ENCODE results near the gene FSD1L.
"Not testable (repeated sequence)": the region's sequence is repeated elsewhere in the genome, so short reads cannot be mapped to it uniquely, and the experiment has no call there.

Gene FSD1L

DNA sequence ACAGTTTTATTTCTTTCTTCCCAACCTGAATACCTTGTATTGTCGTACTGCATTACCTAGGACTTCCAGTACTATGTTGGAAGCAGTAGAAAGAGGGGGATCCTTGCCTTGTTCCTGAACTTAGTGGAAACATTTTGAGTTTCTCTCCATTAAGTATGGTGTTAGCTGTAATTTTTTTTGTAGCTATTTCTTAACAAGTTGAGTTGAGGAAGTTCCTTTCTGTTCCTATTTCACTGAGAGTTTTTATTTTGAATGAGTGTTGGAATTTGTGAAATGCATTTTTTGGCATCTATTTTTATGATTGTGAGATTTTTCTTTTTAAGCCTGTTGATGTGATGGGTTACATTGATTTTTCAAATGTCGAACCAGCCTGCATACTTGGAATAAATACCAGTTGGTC is 49.0 kb downstream of the FSD1L start:
- no peak for DNase-seq

DNA sequence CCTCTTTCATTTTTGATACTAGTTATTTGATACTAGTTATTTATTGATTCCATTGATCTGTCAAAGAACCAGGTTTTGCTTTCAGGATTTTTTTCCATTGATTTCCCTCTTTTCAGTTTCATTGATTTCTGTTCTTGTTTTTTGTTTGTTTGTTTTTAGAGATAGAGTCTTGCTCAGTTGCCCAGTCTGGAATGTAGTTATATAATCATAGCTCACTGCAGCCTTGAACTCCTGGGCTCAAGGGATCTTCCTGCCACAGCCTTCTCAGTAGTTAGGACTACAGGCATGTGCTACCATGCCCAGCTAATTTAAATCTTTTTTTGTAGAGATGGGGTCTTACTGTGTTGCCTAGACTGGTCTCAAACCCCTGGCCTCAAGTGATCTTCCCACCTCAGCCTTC is 49.9 kb downstream of the FSD1L start:
- DNase-seq: no peak

DNA sequence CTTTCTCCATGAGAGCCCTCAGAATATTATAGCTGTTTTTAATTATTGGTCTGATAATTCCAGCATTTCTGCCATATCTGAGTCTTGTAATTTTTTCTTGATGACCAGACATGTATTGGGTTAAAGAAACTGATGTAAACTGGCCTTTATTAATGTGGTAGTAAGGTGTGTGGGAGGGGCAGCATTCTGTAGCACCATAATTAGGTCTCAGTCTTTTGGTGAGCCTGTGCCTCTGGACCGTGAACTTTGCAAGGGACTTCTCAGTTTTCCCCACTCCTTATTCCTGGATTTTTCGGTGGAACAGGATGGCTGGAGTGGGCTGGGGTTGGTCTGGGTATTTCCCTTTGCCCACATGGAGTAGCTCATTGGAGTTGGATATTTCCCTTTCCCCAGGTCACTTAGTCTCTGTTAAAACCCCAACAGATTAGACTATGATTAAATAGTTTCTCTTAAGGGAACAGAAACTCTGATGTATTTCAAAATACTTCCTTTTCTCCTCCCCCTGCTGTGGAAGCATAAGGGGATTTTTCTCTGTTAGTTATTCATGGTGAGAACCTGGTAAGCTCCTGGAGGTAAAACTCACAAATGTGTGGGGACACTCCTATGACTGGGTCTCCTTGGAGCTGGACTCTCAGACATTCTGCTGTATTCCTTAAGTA is 52.4 kb downstream of the FSD1L start:
- no peak for DNase-seq

DNA sequence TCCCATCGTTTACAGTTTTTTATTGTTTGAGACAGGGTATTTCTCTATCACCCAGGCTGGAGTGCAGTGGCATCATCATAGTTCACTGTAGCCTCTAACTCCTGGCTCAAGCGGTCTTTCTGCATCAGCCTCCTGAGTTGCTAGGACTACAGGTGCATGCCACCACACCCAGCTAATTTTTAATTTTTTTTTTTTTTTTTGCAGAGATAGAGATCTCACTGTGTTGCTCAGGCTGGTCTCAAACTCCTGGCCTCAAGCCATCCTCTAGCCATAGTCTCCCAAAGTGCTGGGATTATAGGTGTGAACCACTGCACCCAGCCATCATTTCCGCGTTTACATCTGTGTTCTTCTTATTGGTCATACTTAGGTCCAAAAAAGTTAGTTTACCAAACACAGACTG is 53.6 kb downstream of the FSD1L start:
- DNase-seq: no peak

DNA sequence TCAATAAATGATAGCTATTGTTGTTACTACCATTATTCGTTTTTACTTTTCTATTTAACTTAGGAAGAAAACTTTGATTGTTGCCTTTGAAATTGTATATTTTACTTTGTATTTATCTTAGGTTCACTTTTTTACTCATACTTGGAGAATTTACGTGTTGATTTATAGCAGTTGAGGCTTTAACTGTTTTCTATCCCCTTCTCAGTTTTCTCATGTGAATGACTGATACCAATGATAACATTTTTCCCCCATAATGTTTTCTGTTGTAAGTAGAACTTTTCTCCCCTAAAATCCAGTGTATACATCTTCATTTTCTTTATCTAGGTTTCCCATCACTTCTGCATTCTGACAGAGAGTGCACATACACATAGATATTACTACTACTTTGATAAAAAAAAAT is 54.4 kb downstream of the FSD1L start:
- DNase-seq: no peak

DNA sequence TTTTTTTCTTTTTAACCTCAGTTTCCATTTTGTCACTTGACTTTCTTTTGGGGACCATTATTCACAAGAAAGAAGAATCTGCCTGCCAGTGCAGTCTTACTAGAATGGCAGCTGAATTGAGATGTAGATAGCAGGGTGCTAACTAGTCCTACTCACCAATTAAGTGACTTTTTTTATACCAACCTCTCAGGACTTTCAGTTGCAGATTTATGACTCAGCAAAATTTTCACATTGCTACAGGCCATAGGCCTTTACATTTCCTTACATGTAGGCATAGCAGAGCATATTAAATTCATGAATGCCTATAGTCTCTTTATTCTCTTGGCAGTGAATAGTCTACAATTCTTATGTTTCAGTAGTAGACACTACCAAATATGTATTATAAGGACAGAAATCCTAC is 56.0 kb downstream of the FSD1L start:
- no peak for DNase-seq

DNA sequence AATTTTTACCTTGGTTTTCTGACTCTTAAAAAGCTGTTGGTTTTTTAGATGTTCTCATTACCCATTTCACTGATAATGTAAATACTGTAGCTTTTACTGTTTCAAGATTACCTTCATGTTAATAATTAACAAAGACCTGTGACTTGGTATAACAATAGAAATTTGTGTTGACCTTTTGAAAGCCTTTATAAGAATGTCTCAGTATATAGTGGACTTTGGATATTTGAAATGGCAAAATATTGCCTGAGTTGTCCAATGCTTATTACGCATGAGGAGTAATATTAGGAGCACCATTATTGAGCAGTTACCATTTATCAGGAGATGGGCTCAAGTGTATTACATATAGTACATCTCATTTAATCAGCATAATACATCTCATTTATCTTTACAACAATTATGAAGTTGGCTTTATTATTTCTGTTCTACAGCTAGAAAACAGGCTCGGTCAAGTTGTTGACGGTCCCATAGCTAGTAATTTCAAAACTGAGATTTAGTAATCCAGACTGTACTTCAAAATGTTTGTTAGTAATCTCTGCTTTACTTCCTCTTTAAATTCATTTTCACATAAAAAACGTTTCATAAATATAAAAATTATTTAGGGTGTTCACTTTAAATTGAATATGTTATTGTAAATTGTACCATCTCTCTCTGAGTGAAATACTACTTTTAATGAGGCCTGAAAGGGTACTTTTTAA is 59.4 kb downstream of the FSD1L start:
- DNase-seq: no peak

DNA sequence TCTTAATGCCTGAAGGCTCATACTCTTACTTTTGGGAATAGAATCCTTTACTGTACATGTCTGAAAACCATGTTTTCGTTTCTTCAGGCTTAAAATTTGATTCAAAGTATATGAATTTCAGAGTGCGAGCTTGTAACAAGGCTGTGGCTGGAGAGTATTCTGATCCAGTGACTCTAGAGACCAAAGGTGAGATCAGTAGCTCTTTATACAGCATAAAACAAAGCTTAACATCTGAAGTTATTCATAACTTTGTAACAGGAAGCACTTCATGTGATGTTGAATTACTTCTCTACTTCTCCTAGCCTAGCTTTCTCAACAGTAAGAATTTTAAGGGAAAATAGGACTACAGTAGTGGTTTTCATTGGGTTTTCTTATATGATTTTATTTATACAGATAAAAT is 60.7 kb downstream of the FSD1L start:
- no peak for DNase-seq

DNA sequence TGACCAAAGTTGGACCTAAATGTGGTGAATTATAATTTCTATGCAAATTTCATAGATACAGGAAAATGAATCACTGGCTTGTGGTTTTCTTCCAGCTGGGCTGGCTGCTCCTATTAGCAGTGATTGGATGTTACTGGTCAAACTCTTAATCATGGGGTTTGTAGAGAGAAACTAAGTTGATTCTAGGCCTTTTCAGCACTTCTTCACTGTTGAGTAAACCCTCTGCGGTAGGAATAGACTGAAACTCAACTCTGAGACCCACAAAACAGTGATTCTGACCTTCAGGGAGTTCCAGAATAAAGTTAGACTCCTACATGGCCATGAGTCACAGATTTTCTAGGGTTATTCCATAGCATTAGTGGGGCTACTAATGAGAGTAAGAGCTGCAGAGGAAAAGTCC is 62.2 kb downstream of the FSD1L start:
- DNase-seq: no peak

DNA sequence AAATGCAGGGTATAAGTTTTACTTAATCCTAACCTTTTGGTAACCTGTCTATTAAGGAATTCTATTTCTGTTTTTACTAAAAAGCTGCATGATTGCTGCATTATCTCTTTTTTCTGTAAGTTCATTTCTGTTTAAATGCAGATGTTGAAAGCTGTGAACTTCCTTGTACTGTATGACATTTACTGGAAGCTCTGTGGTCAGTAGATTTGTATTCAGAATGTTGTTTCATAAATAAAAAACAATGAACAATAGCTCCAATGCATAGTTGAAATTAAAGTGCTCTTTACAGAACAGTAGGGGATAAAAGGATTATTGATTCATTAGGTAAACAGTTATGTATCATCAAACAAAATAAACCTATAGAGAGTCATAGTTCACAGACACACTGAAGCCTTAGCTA is 63.6 kb downstream of the FSD1L start:
- DNase-seq: no peak

DNA sequence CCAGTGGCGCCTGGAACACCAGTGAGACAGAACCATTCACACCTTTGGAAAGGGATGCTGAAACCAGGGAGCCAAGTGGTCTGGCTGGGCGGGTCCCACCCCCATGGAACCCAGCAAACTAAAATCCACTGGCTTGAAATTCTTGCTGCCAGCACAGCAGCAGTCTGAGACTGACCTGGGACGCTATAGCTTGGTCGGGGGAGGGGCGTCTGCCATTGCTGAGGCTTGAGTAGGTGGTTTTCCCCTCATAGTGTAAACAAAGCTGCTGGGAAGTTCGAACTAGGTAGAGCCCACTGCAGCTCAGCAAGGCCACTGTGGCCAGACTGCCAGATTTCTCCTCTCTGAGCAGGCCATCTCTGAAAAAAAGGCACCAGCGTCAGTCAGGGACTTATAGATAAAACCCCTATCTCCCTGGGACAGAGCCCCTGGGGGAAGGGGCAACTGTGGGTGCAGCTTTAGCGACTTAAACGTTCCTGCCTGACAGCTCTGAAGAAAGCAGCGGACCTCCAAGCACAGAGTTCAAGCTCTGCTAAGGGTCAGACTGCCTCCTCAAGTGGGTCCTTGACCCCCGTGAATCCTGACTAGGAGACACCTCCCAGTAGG is 68.1 kb downstream of the FSD1L start:
- DNase-seq: no peak

DNA sequence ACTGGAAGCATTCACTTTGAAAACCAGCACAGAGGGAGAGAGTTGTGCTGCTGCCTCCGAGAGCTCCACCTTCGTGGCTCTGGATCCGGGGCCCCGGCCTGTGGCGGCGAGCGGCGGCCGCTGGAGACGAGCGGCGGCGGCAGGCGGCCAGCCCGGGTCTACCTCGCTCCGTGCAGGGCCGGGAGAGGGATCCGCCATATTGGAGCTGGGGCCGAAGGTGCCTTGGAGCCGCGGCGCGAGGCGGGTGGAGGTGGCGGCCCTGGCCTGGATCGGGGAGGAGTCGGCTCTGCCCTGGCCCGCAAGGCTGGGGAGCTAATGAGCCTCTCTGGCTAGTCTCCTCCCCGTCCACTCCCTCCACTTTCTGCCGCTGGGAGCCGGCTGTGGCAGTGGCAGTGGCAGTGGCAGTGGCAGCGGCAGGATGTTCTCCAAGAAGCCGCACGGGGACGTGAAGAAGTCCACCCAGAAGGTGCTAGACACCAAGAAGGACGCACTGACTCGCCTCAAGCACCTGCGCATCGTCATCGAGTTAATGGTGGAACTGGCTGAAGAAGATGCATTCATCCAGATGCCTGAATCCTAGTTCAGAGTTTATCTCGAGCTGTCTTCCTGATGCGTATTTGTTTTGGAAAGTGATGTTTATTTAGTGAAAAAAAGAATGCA is 72.0 kb downstream of the FSD1L start:
- DNase-seq: not testable (repeated sequence)

DNA sequence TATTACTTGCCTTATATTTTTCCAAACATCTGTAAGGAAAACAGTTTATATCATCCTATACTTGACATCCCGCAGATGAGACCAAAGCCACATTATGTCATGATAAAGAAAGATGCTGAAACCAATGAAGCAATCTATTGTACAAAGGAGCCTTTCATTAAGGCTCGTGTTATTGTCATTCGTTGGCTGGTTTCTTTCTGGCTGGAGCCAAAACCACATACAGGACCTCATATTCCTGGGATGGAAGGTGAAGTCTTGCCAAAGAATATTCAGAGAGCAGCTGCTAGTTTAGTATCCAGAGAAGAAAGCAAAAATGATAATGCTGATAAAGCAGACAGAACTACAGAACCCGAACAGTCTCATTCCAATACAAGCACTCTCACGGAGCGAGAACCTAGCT is 73.2 kb downstream of the FSD1L start:
- not testable (repeated sequence) for DNase-seq

DNA sequence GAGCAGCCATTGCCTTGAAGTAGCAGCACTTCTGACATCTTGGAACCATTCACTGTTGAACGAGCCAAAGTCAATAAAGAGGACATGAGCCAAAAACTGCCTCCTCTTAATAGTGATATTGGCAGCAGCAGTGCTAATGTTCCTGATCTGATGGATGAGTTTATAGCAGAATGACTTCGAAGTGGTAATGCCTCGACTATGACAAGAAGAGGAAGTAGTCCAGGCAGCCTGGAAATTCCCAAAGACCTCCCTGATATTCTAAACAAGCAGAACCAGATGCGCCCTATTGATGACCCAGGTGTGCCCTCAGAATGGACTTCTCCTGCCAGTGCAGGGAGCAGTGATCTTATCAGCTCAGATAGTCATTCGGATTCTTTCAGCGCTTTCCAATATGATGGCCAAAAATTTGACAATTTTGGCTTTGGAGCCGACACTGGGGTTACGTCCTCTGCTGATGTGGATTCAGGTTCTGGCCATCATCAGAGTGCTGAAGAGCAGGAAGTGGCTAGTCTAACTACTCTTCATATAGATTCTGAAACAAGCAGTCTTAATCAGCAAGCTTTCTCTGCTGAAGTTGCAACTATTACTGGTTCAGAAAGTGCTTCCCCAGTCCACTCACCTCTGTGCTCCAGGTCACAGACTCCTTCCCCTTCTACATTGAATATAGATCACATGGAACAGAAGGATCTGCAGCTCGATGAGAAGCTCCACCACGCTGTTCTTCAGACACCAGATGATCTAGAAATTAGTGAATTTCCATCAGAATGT is 75.0 kb downstream of the FSD1L start:
- not testable (repeated sequence) for DNase-seq

DNA sequence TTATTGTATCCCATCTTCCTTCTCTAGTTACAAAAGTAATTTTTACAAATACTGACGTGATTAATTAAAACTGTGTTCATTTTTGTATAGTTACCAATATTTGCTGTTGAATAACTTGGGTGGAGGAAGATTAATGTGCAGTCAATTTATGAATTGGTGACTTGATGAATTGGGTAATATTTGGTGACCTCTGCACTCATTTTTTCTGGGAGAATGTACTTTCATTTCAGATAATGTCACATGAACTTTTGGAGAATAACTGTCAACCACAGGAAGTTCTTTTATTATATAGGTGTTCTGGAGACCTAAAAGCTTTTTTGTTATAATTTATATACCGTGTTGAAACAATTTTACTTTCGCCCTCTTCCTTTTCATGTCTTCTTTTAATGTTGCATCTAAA is 83.7 kb downstream of the FSD1L start:
- DNase-seq: no peak

DNA sequence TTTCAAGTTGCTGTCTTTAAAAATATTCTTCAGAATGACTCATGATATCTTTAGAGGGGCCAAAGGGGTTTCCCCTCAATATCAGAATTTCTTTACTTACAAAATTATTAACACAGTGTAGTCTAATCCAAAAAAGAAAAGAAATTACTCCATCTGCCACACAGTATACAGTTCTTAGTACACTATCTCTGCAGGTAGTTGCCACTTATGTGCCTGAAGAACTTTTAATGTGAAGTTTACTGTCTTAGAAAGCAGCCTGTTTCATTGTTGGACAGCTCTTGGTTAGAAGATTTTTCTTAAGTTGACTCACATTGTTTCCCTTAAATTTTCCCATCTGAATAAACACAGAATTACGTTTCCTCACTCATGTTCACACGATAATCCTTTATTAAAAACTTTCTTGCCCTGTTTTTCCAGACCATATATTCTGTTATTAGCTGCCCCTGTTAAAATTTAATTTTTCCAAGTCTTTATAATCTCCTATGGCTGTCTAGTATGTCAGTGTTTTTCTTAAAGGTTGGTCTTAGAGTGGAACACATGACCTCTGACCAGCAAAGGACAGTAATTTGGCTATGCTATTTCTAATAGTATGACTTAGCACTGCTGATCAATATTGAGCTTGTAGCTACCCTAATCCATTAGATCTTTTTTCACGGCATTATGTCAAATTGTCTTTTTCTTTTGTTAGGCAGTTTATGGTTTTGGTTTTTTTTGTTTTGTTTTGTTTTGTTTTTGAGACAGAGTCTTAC is 88.3 kb downstream of the FSD1L start:
- DNase-seq: no peak

DNA sequence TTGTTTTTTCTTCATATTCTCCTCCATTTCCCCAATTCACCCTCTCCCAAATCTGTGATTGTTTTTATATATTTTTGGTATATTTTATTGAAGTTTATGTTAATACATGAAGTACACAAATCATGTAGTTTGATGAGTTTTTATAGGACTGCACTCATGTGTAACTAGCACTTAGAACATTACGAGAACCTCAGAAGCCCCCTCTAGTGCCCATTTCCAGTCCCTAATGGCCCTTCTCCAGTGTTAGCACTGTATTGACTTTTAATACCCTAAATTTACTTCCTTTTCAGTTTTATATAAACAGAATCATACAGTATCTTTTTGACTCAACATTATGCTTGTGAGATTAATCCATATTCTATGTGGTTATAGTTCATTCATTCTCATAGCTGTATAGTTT is 91.6 kb downstream of the FSD1L start:
- no peak for DNase-seq

DNA sequence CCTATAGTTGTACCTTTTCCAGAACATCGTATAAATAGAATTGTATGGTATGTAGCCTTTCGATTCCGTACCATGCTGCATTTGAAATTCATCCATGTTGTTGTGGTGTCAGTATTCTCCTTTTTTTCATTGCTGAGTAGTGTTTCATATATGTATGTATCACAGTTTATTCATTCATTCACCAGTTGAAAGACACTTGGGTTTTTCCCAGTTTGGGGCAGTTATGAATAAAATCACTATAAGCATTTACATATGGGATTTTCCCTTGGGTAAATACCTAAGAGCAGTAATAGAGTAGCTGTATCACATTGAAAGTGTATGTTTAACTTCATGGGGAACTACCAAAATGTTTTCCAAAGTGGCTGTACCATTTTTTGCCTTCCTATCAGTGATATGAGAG is 94.0 kb downstream of the FSD1L start:
- DNase-seq: no peak

DNA sequence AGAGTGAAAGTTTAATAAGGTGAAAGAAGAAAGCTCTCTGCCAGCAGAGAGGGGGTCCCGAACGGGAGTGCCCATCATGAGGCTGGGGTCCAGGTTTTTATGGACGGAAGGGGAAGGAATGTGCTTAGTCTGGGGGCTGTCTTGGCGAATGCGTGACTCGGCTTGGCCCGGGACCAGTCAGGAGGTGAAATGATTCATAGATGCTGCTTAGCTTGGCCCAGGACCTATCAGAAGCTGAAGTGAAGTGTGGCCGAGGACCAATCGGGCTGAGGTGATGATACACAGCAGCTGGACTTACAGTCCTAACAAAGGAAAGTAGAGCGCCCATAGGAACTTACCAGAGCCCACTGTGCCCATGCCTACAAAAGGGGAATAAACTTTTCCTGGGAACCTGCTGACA is 106.2 kb downstream of the FSD1L start:
- no peak for DNase-seq

DNA sequence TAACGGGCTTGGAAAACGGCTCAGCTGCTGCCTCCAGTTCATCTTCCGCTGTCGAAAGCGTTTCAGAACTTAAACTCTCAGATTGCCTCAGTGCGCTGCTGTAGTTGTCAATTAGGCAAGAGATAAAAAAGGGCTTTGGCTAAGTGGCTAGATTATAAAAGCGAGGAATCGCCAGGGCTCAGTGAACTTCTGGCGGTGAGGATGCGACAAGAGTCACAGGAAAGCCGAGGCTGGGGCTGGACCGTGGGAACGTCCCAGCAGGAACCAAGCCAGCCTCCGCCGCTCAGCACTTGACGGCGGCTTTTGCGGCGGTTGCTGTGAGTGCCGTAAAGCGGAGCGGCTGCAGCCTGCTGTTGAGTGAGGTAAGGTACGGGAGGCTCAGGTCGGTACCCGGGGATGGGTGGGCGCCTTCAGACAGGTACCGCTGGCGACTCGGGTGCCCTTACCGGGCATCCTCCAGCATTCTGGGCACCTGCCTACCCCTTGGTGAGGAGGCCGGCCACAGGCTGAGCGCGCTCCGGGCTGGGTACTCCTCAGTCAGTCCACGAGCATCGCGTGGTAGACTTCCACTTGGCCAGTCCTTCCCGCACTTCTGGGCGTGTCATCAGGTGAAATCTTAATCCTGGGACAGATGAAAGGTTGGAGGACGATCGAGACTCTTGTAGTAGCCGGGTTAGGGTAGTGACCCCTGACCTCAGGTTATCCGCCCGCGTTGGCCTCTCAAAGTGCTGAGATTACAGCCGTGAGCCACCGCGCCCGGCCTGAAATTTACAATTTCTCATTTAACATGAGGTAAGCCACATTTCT is 110.2 kb downstream of the FSD1L start, which contains the start of gene FKTN:
FKTN (plus strand) TSS at position 328 of the 807 bp plus-strand sequence. CDS start 16,902 bp downstream, outside the sequence.
- peak; percentile 66 for DNase-seq

DNA sequence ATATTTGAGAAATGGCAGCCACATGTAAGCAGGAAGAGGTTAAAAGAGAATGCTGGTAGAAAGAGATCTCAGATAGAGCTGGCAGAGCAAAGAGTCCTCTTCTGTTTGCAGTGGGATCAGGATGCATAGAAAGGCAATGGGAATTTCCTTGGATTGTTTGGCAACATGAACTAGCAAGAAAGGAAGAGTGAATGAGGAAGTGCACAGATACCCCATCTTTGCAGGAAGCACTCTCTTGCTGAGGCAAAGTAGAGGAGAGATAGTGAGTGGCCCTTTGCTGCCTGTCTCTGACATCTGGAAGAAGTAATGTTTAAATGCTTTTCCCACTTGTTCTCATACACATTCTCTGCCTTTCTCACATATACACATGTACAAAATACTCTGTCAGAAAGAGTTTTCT is 124.6 kb downstream of the FSD1L start:
- no peak for DNase-seq

Data from DMS 273 treated with DMSO at 0.1 percent for 48 hours (cell line).